ENCODE measurements around the gene RNF8.
"Not testable (repeated sequence)": the region's sequence is repeated elsewhere in the genome, so short reads cannot be mapped to it uniquely, and the experiment has no call there.

RNF8 gene

DNA sequence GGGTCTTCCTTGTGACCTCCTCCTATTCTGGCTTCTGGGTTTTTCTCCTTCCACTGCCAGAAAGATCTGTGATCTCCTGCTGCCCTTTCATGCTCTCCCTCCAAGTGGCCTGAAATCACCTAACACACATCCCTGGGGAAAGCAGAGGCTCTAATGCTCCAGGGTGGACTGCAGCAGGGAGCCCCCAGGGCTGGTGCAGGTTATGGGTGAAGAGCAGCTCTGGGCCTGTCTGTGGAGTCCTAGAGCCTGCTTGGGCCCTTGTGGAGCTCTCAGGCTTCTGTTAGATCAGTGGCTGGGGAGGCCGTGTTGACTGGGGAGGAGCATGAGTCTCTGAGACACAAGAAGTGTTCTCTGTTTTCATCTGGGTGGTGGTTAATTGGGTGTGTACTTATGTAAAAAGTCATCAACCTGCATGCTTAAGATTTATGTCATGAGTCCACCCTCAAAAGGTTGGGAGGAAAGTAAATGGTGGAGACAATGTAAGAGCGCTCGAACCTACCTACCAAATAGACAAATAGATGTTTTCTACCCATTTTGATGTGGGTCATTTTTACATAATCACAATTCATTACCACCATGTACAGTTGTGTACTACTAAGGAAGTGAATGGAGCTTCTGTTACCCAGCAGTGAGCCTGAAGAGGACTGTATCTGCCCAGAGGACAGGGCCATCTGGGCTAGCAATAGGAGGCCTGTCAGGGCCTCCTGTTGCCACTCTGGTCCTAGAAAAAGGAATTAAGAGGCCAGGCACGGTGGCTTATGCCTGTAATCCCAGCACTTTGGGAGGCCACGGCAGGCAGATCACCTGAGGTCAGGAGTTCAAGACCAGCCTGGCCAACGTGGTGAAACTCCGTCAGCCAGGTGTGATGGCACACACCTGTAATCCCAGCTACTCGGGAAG, 32.0 kb upstream of the RNF8 start:
- no peak overlapping the region for H3K27ac ChIP-seq
- no peak overlapping the region for H3K4me3 ChIP-seq
- TF ChIP-seq CTCF (IDR thresholded peaks at IDR 0.05): no peak
- no peak for DNase-seq (ENCODE audit: low spot score)

GRCh38 chr6:37323580-37323979, 30.2 kb upstream of the RNF8 start:
- no peak for DNase-seq (ENCODE audit: low spot score)
- Histone ChIP-seq H3K27ac (peak overlapping the region in 1 of 2 donors; percentile 28), H3K4me3 (no peak overlapping the region)
- no peak for TF ChIP-seq CTCF (IDR thresholded peaks at IDR 0.05)

DNA sequence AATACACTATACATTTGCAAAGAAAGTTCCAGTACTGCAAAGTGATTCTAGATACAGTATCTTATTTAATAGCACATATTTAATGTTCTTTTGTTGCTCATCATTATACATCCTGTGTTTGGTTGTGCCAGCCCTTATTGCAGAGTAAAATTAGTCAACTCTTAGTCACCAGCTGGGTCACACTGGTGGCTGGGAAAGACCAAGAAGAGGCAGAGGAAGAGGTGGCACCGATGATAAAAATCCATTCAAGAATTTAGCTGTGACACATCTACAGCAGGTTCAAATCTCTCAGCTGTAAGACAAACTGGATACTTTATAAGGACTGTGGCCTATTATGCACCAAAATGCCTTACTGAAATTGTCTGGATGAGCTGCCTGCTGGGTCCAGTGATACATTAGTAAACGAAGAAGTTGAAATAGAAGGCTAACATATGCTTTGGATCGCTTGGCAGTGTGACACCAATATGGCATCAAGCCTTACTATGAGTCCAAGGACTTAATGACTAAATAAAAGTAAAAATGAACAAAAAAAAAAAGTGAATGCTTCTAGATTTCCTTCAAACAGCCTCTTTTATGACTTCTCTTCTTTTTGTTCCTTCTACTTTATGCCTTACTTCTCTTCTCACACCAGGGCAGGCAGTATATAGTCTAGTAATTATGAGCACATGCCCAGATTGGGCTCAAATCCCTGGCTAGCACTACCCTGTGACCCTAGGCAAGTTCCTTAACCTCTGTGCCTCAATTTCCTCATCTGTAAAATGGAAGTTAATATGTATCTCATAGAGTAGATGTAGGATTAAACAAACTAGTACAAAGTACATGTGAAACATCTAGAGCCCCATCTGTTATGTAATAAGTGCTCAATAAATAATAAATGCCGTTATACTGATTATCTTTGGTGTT, 29.4 kb upstream of the RNF8 start:
- no peak for DNase-seq (ENCODE audit: low spot score)
- no peak for TF ChIP-seq CTCF (IDR thresholded peaks at IDR 0.05)
- Histone ChIP-seq H3K27ac (peak overlapping the region in 1 of 2 donors; percentile 28), H3K4me3 (no peak overlapping the region)

DNA sequence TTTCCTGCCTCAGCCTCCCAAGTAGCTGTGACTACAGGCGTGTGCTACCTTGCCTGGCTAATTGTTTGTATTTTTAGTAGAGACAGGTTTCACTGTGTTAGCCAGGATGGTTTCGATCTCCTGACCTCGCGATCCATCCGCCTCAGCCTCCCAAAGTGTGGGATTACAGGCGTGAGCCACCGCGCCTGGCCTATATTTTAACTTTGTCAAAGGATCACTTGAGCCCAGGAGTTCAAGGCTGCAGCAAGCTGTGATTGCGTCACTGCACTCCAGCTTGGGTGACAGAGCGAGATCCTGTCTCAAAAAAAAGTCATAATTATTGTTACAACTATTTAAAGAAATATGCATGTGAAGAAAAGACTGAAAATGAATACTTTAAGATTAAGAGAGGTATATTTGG, 23.4 kb upstream of the RNF8 start:
- H3K27ac ChIP-seq; DNase-seq (ENCODE audit: low spot score); H3K4me3 ChIP-seq: not testable (repeated sequence)

GRCh38 chr6:37331047-37331446, 22.7 kb upstream of the RNF8 start:
- no peak overlapping the region for H3K27ac ChIP-seq
- H3K4me3 ChIP-seq: no peak overlapping the region
- no peak for DNase-seq (ENCODE audit: low spot score)
- no peak for TF ChIP-seq CTCF (IDR thresholded peaks at IDR 0.05)

DNA sequence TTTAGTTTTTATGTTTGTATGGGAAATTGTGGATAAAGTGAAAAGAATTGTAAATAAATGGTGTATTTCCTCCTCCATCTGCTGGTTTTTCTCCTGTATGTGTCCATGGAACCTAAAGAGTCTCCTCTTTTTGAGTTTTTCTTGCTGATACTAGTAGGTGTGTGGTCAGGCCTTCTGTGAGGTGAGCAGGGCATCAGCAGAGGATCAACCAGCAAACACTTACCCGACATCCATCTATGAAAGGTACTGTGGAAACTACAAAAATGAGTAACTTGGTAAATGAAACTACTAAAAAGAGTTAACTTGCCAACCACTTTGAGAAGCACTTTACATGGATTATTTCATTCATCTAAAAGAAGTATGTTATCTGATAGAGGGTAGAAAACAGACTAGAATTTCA, 20.9 kb upstream of the RNF8 start:
- Histone ChIP-seq H3K27ac (no peak overlapping the region), H3K4me3 (no peak overlapping the region)
- DNase-seq (ENCODE audit: low spot score): no peak
- no peak for TF ChIP-seq CTCF (IDR thresholded peaks at IDR 0.05)

- Histone ChIP-seq H3K27ac (no peak overlapping the region), H3K4me3 (no peak overlapping the region)
- no peak for TF ChIP-seq CTCF (IDR thresholded peaks at IDR 0.05)
- no peak for DNase-seq (ENCODE audit: low spot score)
Measured at GRCh38 chr6:37334047-37334446, 19.7 kb upstream of the RNF8 start.

DNA sequence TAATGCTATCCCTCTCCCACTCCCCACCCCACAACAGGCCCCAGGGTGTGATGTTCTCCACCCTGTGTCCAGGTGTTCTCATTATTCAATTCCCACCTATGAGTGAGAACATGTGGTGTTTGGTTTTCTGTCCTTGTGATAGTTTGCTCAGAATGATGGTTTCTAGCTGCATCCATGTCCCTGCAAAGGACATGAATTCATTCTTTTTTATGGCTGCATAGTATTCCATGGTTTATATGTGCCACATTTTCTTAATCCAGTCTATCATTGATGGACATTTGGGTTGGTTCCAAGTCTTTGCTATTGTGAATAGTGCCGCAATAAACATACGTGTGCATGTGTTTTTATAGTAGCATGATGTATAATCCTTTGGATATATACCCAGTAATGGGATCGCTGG, 15.5 kb upstream of the RNF8 start:
- H3K27ac ChIP-seq; H3K4me3 ChIP-seq; DNase-seq (ENCODE audit: low spot score): not testable (repeated sequence)

Data from coronary artery (tissue), 2 donors.